Fibroblast of gingiva (primary cell): Measurements from ENCODE around the gene IFI30.

Experiments used
- DNase-seq: peaks from one replicate; pipeline ENCODE4 v3.0.0-alpha.2; 2011; ENCODE audit warnings: low read depth

IFI30 gene

DNA sequence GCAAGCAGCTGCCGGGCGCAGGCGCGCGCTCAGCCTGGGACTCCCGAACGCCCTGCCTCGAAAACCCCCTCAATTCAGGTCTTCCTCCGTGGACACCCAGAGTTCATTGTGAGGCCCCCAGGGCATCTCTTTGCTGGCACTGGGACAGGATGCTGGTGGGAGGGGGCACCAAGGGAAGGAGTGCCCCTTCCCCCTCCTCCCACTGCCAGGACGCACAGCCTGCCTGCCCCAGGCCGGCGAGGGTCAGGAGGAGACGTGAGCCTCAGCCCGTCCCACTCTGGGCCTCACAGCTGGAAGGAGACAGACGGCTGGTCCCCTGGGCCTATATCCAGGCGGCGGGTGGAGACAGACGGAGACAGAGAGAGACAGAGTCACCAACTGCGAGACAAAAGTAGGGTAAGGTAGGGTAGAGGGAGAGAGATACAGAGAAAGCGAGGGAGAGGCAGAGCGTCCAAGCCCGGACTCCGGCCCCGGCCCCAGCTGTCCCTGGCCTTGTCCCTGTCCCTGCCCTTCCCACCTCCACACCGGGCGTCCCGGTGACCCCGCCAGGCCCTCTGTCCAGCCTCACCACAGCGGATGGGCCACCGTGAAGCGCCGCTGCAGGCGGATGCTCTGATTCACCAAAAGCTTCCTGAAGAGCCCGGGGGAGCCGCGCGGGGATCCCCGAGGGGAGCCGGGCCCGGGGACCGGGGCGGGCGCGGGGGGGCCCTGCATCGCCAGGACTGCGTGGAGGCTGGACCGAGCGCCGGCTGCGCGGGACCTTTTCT lies 52.3 kb downstream of the IFI30 start, which contains the start of gene PDE4C:
Gene PDE4C (minus strand): TSS at position 737 of the 767 bp plus-strand sequence. CDS start 23 bp downstream, at position 714.
- DNase-seq: no peak

DNA sequence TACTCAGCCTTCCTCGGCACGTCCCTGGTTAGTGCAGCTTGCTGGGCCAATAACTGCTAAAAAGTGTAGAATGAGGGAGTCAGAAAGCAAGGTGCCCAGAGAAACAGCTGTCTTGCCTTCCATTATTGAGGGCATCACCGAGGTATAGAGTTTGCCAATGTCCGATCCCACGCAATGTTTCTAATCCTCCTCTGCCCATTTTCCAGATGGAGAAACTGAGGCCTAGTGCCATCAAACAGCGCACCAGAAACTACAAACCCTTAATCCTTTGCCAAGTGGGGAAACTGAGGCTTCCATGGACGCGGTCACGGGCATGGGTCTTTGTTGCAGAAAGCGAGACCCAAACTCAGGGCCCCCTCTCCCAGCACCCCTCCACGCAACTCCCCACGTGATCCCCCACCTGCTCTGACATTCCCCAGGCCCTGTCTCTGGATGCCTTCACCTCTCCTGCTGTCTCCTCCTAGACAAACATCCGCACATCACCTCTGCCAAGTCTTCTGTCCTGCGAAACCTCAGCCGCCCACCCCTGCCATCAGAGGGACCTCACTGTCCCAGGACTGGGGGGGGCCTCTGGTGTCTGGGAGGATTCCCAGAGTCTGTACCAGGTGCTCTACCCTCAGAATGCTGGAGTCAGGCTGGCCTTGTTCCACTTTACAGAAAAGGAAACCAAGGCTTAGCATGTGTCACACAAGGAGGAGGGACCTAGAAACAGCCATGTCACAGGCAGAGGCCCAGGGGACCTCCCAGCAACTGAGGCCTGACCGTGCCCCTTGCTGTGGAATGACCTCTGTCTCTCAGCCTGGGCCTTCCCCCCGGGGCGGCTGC lies 53.6 kb downstream of the IFI30 start:
- DNase-seq: no peak
